Endothelial cell (in vitro differentiated cells): ENCODE data around the gene CKM. TPM values are rescaled to one million over a fixed set of nuclear protein-coding genes. Genes with fewer than 3 reads are reported as not detected.

Experiments used
- DNase-seq: peaks from one replicate; pipeline ENCODE4 v3.0.0; 2021; ENCODE audit warnings: low spot score
- H3K27ac Mint-ChIP-seq: one replicate; pipeline ENCODE4 v1.8.0; 2021; ENCODE audit warnings: mixed read lengths, inconsistent platforms; ENCODE audit not compliant: unreplicated experiment
- H3K27me3 Mint-ChIP-seq: one replicate; pipeline ENCODE4 v1.8.0; 2021; ENCODE audit warnings: mild to moderate bottlenecking, moderate library complexity, mixed read lengths, inconsistent platforms; ENCODE audit not compliant: unreplicated experiment
- H3K36me3 Mint-ChIP-seq: one replicate; pipeline ENCODE4 v1.8.0; 2021; ENCODE audit warnings: mild to moderate bottlenecking, low read depth, mixed read lengths, inconsistent platforms; ENCODE audit not compliant: unreplicated experiment
- H3K4me1 Mint-ChIP-seq: one replicate; pipeline ENCODE4 v1.8.0; 2021; ENCODE audit warnings: mild to moderate bottlenecking, mixed read lengths, inconsistent platforms; ENCODE audit not compliant: unreplicated experiment
- H3K4me3 Mint-ChIP-seq: one replicate; pipeline ENCODE4 v1.8.0; 2021; ENCODE audit warnings: mild to moderate bottlenecking, mixed read lengths, inconsistent platforms; ENCODE audit not compliant: unreplicated experiment
- H3K9me3 Mint-ChIP-seq: one replicate; pipeline ENCODE4 v1.8.0; 2021; ENCODE audit warnings: mixed read lengths, inconsistent platforms; ENCODE audit not compliant: unreplicated experiment
- CTCF ChIP-seq: fragments of 200-600 bp; sonication (generic); IDR thresholded peaks from one replicate; pipeline ENCODE4 v1.5.0; 2021; ENCODE audit warnings: antibody characterized with exemption; ENCODE audit not compliant: unreplicated experiment
- total RNA-seq: library from RNA; stranded (reverse); fragmentation: NEBNext Ultra II Directional; extraction: Animal tissue kit (Norgen Biotek cat#: 25700); gene quantifications from one replicate; pipeline ENCODE4 v1.2.1, GENCODE V29; 2021; ENCODE audit not compliant: unreplicated experiment

Gene CKM
- total RNA-seq, 1 donor from 2014 or later = not detected

GRCh38 chr19:45364696-45365095 is 42.0 kb upstream of the CKM start:
- DNase-seq = no peak
- no peak for TF ChIP-seq CTCF
- Mint-ChIP-seq H3K4me3 (no peak overlapping the region), H3K9me3 (no peaks in the 10 kb centered on the region), H3K36me3 (peaks cover 14% of the 10 kb centered on the region), H3K27me3 (peaks cover 2% of the 10 kb centered on the region), H3K4me1 (peaks cover 3% of the 10 kb centered on the region), H3K27ac (no peak overlapping the region)

- H3K27ac Mint-ChIP-seq = no peak overlapping the region
- H3K4me1 Mint-ChIP-seq = peaks cover 3% of the 10 kb centered on the region
- peaks cover 4% of the 10 kb centered on the region for H3K27me3 Mint-ChIP-seq
- H3K36me3 Mint-ChIP-seq = peaks cover 17% of the 10 kb centered on the region
- no peaks in the 10 kb centered on the region for H3K9me3 Mint-ChIP-seq
- no peak for TF ChIP-seq CTCF
- H3K4me3 Mint-ChIP-seq = no peak overlapping the region
- no peak for DNase-seq
Measured at GRCh38 chr19:45363861-45364459, 41.3 kb upstream of the CKM start.

GRCh38 chr19:45362291-45362690 is 39.6 kb upstream of the CKM start:
- DNase-seq = no peak
- H3K27ac Mint-ChIP-seq = peak overlapping the region; percentile 3

GRCh38 chr19:45361608-45362007 is 38.9 kb upstream of the CKM start:
- H3K27me3 Mint-ChIP-seq = peaks cover 4% of the 10 kb centered on the region
- no peaks in the 10 kb centered on the region for H3K9me3 Mint-ChIP-seq
- H3K27ac Mint-ChIP-seq = peak overlapping the region; percentile 3
- H3K4me1 Mint-ChIP-seq = peaks cover 3% of the 10 kb centered on the region
- DNase-seq = no peak
- TF ChIP-seq CTCF = no peak
- H3K4me3 Mint-ChIP-seq = no peak overlapping the region
- H3K36me3 Mint-ChIP-seq = peaks cover 30% of the 10 kb centered on the region

More at GRCh38 chr19:45362291-45362690, 39.6 kb upstream of the CKM start:
- Mint-ChIP-seq H3K9me3 (no peaks in the 10 kb centered on the region), H3K36me3 (peaks cover 25% of the 10 kb centered on the region), H3K4me3 (no peak overlapping the region), H3K4me1 (peaks cover 3% of the 10 kb centered on the region), H3K27me3 (peaks cover 4% of the 10 kb centered on the region)
- no peak for TF ChIP-seq CTCF

- no peak for TF ChIP-seq CTCF
- Mint-ChIP-seq H3K4me1 (peaks cover 3% of the 10 kb centered on the region), H3K9me3 (no peaks in the 10 kb centered on the region), H3K36me3 (peaks cover 43% of the 10 kb centered on the region), H3K27ac (no peak overlapping the region), H3K27me3 (peaks cover 4% of the 10 kb centered on the region), H3K4me3 (peak overlapping the region; percentile 39)
- DNase-seq = no peak
Measured at GRCh38 chr19:45358213-45358792, 35.6 kb upstream of the CKM start.
